ENCODE data around the gene CACNA1C.

The CACNA1C gene

DNA sequence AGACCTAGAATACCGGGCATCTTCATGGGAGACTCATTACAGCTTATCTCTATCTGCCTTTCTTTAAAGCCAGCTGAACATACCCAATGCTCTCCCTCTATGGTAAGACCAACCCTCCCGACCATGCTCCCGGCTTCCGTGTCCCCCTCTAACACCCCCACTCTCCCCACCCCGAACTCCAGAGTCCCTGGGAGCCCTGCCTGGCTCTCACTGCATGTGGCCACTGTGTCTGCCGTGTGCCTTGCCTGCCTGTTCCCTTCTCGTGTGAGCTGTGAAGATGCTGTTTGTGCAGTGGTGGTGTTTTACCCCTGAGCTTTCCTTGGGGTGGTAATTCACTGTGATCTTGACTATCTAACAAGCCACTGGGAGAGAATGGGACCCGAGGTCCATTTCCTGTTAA lies 595.6 kb downstream of the CACNA1C start:
- DNase-seq (ENCODE audit: low read depth), result no peak

DNA sequence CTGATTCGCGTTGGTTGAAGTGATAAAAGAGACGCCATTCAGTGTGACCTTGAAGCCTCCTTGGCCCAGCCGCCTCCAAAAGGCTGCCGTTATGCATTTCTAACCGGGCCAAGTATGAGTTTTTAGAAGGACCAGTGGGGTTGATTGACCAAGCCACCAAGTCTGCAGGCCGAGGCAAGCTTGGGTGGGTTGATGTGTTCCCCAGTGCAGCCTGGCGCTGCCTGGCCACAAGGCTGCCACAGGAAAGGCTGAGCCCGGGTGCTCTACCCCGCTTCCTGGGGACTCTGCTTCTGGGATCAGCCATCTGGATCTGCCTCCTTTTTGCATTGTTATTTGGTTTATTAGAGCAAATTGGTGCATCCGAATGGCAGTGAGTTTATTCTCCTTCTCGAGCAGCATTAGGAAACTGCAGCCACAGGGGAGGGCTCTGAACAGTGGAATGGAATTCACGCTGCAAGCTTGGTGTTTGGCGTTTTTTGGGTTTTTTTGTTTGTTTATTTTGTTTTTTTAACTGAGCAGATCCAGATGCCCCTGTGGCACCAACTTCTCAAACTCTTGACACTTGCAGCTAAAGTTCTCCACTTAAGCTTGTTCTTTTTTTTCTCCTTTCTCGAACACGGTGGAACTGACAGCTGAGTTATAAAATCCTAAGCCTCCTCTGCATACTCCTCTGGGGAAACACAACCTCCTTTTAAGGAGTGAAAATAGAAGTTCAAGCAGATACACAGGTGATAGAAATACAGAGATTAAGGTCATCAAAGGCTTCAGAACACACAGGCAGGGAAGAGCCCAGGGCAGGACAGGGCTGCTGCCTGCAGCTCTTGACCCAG lies 596.6 kb downstream of the CACNA1C start:
- DNase-seq (ENCODE audit: low read depth), result no peak

DNA sequence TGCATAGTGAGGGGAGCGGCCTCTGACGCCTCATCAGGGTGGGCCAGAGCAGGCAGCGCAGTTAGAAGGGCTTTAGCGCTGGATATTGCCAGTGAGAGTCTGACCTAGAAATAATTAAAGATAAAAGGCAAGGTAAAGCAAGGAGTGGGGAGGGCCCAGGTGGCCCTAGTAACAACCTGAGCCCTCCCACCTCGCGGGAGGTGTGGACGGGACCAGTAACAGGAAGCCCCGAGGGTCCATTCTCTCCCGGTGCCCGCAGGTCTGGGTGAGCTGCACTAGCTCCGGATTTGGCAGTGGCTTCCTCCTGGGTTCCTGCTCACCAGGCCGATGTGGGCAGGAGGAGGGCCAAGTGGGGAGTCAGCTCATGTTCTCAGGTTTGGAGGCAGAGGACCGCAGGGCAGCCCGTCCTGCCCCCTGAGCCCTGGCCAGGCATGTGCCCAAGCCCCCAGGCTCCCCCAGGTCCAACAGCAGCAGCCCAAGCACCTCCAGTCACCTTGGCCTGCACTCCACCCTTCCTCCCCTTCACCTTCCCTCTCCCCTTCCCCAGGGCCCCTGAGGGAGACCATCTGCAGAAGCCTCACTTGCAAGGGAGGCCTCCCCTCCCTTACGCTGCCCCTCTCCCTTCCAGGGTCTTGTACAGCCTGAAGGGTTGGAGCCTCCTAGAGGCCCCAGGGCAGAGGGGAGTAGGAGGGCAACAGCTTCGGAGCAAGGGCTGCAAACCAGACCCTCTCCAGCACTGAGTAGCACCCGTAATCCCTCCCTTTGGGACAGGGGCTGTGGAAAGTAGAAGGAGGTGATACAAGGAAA lies 597.7 kb downstream of the CACNA1C start:
- no peak for DNase-seq (ENCODE audit: low read depth)

DNA sequence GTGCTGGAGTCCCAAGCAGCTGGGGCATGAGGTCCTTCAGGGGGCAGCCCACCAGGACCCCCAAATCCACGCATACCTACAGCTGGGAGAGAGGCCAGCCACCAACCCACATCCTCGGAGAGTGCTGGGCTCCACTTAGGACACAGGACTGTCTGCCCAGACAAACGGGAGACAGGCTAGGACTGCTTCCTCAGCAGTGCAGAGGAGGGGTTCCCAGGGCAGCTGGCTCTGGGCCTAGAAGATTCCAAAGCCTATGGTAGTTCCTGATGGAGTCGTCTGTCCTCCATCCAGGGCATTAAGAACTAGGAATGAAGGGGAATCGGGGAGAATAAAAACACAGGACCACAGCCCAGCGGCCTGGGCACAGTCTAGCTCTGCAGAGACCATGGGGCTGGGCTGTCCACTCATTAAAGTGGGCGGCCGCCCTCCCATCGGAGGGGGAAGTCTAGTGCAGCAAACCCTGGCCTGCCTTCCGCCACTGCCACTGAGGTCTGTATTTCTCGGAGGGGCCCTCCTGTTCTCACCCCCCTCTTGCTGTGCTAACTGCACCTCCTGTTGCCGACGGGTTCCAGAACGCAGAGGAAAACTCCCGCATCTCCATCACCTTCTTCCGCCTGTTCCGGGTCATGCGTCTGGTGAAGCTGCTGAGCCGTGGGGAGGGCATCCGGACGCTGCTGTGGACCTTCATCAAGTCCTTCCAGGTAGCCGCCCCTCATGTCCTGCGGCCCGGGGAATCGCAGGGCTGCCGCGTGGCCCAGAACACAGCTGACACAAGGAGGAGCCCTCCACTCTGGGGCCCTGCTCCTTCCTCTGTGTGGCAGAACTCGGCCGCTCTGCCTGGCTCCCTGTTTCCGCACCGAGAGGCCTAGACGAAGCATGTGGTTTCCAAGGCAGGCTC lies 598.5 kb downstream of the CACNA1C start:
- DNase-seq (ENCODE audit: low read depth), result no peak

DNA sequence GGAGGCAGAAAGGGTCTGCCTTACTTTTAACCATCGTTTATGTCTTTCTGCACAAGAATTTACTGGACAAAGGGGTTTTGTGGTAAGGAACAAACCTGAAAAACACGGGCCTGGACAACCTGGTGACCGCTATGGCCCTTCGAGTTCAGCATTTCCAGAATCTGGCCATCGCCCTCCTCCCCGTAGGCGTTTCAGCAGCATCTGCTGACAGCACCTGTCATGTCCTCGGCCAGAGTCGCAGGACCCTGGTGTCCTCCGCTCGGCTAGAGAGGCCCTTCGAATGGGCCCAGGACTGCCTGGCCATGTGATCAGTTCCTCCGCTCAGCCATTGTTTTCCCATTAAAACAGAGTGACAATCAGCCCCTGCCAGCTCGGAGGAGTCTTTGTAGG lies 599.2 kb downstream of the CACNA1C start:
- no peak for DNase-seq (ENCODE audit: low read depth)

DNA sequence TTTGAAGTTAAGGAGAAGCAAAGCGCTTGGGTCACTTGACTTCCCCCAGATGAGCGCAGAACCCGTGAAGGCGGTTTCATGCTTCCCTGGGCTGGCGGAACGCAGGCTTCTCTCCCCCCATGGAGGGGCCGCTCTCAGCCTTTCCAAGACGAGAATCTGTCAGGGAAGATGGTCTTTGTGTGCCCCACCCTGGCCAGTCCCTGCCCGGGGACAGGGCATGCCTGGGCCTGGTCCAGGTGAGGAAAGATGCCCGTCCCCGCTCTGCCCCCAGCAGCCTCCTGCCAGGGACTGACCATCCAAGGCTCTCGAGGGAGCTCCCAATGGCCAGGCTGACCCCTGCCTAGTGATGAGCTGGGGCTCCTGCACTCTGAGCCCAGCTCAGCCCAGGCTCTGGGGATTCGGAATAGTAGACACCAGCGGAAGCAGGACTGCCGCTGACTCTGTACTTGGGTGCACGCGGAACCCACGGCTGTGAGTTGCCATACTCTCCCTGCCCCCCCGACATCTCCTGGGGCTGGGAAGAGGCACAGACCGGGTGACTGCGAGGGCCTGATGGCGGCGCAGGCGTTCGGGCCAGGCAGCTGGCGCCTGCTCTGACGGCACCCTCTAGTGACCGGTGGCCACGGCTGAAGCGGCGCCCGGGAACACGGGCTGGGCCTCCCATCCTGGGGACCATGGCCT lies 599.8 kb downstream of the CACNA1C start:
- no peak for DNase-seq (ENCODE audit: low read depth)

DNA sequence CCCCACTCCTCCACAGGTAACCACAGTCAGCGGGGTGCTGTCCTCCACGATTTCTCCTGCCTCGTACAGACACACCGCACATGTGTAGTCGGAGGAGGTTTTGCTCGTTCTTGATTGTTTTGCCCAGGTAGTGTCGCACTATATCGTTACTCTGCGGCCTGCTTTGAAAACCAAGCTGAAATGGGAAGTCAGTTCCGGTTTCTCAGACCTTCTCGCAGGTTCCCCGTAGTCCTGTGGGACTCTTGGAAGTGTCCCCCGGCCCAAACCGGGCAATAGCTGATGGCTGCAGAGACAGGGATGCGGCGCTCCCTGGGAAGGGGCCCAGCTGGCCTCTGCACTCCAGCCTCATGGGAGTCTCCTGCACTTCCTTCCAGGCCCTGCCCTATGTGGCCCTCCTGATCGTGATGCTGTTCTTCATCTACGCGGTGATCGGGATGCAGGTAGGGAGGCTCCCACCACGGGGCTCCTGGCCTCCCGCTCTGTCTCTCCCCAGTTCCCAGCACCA lies 600.7 kb downstream of the CACNA1C start:
- DNase-seq (ENCODE audit: low read depth), result no peak

DNA sequence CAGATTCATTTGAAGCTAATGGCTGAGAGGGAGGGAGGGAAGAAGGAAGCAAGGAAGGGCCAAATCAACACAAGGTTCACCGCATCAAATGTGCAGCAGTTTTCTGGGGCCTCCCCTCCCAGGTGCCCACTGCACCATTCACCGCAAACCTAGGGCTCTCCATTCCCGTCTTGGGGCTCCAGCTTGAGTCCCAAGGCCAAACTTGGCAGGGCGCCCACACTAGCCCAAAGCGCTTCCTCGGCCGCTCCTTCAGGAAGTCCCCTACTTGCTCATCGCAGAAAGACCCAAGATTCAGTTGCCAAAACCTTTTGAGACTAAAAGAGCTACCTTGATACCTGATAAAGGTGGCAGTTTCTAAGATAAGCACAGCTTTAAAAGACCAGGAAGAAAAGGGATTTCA lies 601.5 kb downstream of the CACNA1C start:
- DNase-seq (ENCODE audit: low read depth), result no peak

DNA sequence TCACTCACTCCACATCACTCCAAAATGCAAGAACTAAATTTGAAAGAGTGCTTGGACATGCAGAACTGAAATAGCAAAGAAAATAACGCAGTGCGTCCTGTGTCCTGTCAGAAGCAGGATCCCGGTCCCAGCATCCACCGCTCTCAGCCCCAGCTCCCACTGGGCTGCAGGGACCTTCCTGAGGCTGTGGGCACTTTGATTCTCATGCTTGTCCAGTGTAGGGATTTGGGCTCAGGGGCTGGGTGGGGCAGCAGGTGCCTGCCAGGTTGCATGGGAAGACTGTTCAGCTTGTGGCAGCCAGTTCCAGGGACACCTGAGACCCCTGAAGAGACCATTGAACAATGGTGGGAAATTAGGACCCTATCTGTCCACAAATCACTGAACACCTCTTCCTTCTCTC lies 602.0 kb downstream of the CACNA1C start:
- no peak for DNase-seq (ENCODE audit: low read depth)

DNA sequence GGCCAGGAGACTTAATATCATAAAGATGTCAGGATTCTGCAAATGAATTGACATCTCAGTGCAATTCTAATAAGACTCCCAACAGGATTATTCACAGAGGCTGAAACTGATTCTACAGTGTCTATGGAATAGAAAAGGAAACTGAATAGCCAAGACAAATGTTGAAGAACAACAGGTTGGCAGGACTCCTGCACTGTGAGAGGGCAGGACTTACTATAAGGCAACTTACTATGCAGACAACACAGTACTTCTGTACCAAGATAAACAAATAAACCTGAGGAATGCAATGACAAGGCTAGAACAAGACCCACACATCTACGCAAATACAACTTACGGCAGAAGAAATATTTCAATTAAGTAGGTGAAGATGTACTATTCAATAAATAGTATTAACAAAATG lies 609.7 kb downstream of the CACNA1C start:
- DNase-seq (ENCODE audit: low read depth), result no peak

DNA sequence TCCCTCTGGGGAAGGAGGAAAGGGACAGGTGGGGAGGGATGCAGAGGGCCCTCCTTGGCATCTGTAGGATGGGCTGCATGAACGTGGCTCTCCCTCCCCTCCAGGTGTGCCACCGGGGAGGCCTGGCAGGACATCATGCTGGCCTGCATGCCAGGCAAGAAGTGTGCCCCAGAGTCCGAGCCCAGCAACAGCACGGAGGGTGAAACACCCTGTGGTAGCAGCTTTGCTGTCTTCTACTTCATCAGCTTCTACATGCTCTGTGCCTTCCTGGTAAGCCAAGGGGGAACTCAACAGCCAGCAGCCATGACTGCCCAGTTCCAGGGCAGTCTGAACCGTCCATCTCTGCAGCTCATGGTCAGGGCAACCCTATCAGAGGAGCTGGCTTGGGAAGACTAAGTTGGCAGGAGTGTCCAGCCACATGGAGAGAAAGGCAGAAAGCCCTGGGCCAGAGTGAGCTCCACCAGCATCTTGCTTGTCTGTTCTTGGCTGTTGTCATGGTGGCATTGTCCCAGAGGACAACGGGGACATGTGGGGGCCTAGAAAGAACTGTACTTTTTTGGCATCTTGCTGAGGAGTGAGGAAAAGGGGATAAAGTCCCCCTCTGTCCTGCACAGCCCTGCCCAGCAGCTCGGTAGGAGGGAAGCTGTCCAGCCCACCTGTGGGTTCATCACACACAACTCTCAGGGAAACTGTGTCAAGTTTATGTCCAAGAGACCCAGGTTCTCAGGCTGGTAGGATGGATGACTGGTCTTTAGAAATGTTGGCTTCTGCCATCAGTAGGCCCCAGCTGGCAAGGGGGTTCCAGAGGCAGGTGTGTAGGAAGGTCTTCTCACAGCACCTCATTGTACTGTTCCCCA lies 612.2 kb downstream of the CACNA1C start:
- DNase-seq (ENCODE audit: low read depth), result no peak

DNA sequence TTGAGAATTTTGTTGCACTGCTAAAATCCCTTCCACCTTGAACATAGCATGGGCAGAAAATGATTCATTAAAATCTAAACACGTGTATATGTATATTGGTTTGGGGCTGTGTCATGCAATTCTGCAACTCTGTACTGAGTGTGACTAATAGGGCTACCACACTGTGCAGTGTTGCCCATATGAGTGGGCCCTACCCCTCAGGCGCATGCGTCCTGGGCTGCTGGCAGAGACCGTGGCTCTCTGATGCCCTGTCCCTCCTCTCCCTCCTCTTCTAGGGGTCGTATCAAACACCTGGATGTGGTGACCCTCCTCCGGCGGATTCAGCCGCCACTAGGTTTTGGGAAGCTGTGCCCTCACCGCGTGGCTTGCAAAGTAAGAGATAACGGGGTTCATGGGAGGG lies 613.6 kb downstream of the CACNA1C start:
- DNase-seq (ENCODE audit: low read depth), result no peak

DNA sequence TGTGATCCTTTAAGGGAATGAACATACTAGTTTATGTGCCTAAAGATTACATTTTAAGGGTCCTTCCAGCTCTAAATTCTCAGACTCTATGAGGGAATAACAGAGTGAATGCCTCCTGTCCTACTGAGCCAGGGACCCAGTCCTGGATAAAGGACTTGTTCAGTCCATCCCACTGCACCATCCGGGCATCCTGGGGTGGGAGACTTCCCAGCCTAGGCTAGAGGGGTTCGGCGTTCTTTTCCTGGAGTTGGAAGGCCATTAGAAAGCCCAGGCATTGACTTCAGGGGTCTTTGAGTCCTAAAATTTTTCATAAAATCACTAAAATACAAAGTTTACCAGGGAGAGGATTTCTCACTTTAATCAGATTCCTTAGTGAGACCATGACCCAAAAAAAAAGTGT lies 614.1 kb downstream of the CACNA1C start:
- DNase-seq (ENCODE audit: low read depth), result no peak

DNA sequence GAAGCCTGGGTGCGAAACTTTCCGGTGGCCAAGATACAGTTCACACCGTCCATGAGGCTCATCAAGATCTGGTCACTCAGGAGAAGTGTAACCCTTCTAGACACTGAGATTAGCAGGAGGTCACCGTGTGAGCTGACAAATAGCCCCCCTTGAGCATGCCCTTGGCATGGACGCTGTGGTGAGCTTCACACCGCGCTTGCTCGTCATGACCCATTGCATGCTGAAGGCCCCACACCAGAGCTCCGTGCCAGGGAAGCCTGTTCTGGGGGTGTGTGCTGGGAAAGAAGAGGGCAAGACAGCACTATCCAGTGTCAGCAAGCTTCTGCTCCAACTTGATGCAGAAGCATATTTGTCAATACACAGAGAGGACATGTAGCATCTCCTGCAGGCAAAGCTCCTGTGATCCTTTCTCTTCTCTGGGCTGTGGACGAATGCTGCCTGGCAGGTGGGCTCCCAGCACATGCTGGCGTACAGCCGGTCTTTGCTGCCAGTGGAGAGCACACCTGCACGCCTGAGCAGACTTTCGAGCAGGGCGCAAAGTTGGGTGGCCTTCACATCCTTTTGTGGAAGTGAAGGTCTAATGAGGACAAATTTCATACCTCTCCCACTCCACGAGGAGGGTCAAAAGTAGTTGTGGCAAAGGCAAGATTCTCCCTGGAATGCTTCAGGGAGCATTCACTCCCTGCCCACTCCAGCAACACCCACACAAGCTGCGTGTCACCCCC lies 615.1 kb downstream of the CACNA1C start:
- DNase-seq (ENCODE audit: low read depth), result no peak

DNA sequence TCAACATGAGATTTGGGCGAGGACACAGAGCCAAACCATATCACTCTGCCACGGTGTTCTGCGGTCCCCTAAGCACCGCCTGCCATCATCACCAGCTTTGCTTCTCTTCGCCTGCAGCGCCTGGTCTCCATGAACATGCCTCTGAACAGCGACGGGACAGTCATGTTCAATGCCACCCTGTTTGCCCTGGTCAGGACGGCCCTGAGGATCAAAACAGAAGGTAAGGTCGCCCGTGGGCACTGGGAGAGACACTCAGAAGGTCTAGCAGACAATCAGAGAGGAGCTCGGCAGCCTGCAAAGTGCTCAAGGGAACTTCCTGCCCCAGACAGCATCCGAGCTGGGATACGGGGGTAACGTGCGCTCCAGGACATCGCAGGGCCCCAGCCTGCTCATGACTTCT lies 616.0 kb downstream of the CACNA1C start:
- DNase-seq (ENCODE audit: low read depth), result no peak

DNA sequence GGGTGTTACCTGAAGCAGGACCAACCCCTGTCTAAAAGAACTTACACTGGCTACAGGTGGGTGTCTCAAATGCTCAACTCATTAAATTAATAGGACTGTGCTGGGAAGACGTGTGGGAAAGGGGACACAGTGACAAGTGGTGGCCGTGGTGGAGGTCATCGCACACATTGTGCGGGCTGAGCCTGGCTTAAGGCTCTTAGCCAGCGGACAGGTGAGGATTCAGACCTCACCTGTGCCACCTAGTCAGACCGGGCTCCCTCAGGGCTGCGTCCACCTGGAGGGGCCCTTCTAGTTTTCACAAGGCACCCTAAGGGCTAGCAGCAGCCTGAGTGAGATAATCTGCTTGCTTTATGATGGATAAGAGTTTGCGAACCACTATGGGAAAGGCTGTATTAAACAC lies 616.8 kb downstream of the CACNA1C start:
- DNase-seq (ENCODE audit: low read depth), result no peak

DNA sequence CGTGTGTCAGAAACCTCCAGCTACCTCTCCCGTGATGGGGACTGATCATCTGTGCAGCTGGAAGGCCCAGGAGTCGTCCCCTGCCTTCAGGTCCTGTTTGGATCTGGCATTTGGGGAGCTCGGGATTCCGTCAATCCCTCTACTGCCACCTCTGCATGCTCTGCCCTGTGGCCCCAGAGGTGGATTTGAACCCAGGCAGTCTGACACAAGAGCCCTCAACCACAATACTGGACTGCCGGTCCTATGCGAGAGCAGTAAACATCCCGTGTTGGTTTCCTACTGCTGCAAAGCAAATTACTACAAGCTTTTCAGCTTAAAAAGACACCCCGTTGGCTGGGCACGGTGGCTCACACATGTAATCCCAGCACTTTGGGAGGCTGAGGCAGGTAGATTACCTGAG lies 620.1 kb downstream of the CACNA1C start:
- no peak for DNase-seq (ENCODE audit: low read depth)

DNA sequence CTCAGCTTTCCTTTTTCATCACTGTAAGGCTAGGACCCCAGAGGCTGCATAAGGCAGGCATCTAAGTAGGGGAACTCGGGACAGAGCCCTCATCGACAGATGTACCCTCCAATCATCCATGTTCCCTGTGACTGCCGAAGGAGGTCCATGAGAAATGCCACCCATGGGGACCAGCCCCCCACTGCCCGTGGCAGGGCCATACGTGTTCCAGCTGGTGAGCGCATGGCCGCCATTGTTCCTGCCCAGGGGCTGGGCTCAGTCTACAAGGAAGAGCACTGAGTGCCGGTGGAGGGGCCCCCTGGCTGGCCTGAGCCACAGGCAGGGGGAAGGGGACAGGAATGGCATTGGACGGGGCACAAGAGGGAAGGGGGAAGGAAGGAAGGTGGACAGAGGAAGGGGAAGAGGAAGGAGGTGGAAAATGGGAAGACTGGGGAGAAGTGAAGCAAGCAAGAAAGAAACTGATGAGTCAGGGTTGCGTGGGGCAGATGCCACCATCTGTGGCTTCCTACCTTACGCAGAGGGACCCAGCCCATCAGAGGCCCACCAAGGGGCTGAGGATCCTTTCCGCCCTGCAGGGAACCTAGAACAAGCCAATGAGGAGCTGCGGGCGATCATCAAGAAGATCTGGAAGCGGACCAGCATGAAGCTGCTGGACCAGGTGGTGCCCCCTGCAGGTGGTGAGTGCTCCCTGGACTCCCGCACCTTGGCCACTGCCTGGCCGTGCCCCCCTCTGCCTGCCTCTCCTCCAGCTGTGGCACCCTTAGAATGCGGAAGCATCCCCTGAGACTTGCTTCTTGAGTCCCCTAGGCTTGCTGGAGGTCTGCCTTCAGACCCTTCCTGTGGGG lies 621.4 kb downstream of the CACNA1C start:
- DNase-seq (ENCODE audit: low read depth), result no peak

DNA sequence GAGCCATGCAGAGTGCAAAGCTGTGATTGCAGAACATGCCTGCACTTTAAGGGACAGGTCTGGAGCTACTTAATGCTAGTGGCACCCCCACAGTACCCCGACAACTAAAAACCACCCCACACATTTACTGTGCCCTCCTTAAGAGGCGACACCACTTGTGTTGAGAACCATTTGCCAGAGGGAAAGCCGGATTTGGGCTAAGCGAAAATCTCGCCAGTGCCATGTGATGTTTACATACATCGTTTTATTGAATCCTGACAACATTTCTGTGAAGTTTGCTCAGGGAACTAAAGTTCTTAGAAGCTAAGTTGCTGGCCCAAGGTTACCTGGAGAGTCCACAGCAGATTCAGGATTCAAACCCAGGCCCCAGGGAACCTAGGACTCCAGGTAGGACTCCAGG lies 623.0 kb downstream of the CACNA1C start:
- no peak for DNase-seq (ENCODE audit: low read depth)

Measured in GM04504 (cell line).